ENCODE results near the gene IFT27. TPM values are rescaled to one million over a fixed set of nuclear protein-coding genes. Genes with fewer than 3 reads are reported as not detected.

IFT27 gene
- total and polyA plus RNA-seq, 12 donors: 19.6 to 63.6 (median 26.3) TPM

- Histone ChIP-seq H3K27me3 (peaks cover 0 to 63% (median 38%) of the 10 kb centered on the region in 7 donors), H3K36me3 (no peaks in the 10 kb centered on the region), H3K27ac (no peak overlapping the region), H3K4me3 (no peak overlapping the region), H3K4me1 (peaks cover 0 to 3% (median 0%) of the 10 kb centered on the region in 9 donors), H3K9me3 (no peaks in the 10 kb centered on the region)
- DNase-seq (no peak), ATAC-seq (no peak)
- TF ChIP-seq CTCF (IDR thresholded peaks at IDR 0.05): no peak
- WGBS, 2 donors: 75 to 76% methylated on average over 7 of the region's 7 CpGs
- intact Hi-C loops (cut with DNase I): no loop called here
Observed at GRCh38 chr22:36729321-36729720, 46.6 kb downstream of the IFT27 start.

- ATAC-seq: no peak
- Histone ChIP-seq H3K27me3 (peaks cover 0 to 69% (median 46%) of the 10 kb centered on the region in 7 donors), H3K4me1 (no peaks in the 10 kb centered on the region), H3K27ac (no peak overlapping the region), H3K9me3 (no peaks in the 10 kb centered on the region), H3K4me3 (no peak overlapping the region), H3K36me3 (no peaks in the 10 kb centered on the region)
- DNase-seq: no peak
- 74 to 75% methylated on average over 5 of the region's 5 CpGs for WGBS, 2 donors
- intact Hi-C loops (cut with DNase I): no loop called here
- TF ChIP-seq CTCF (IDR thresholded peaks at IDR 0.05): no peak
Observed at GRCh38 chr22:36728505-36728904, 47.4 kb downstream of the IFT27 start.

DNA sequence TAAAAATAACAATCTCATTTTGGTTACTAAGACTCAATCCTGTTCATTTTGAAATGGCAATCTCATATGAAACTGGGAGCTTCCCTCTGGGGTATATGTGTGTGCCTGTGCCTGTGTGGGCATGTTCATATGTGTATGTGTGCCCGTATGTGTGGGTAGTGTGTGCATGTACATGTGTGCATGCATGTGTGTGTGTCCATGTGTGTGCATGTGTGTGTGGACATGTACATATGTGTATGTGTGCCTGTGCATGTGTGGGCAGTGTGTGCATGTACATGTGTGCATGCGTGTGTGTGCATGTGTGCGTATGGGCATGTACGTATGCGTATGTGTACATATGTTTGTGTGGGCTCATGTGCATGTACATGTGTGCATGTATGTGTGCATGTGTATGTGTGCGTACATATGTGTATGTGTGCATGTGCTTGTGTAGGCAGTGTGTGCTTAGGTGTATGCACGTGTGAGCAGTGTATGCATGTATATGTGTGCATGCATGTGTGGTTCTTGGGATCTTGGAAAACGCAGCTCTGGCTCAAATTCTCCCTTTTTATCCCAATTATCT is 47.9 kb downstream of the IFT27 start:
- no peak overlapping the region for H3K4me3 ChIP-seq
- WGBS, 2 donors: 76 to 85% methylated on average over 8 of the region's 8 CpGs
- intact Hi-C loops (cut with DNase I): no loop called here
- no peak overlapping the region for H3K27ac ChIP-seq
- peaks cover 0 to 71% (median 50%) of the 10 kb centered on the region in 7 donors for H3K27me3 ChIP-seq
- no peaks in the 10 kb centered on the region for H3K36me3 ChIP-seq
- no peak for DNase-seq
- H3K9me3 ChIP-seq: no peaks in the 10 kb centered on the region
- no peak for ATAC-seq
- no peak for TF ChIP-seq CTCF (IDR thresholded peaks at IDR 0.05)
- no peaks in the 10 kb centered on the region for H3K4me1 ChIP-seq

DNA sequence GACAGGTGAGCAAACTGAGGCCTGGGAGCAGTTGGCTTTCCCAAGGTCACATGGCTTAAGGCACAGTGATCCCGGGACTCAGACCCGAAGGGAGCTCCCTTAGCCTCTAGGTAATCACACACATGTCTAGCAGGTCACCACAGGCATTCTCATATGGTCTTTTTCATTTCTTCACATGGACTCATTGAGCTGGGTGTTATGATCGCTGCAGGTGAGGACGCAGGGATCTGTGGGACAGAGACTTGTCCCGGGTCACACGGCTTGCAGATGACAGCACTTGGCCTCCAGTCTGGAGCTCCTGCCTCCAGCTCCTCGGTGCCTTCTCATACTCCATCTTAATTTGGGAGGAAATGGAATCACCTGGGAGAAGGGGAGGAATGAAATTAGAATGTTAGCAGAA is 48.8 kb downstream of the IFT27 start:
- intact Hi-C loops (cut with DNase I): no loop called here
- no peak for DNase-seq
- Histone ChIP-seq H3K27me3 (peaks cover 0 to 73% (median 54%) of the 10 kb centered on the region in 7 donors), H3K4me1 (no peaks in the 10 kb centered on the region), H3K4me3 (no peak overlapping the region), H3K36me3 (no peaks in the 10 kb centered on the region), H3K9me3 (no peaks in the 10 kb centered on the region), H3K27ac (no peak overlapping the region)
- ATAC-seq: no peak
- 76 to 84% methylated on average over 7 of the region's 7 CpGs for WGBS, 2 donors
- no peak for TF ChIP-seq CTCF (IDR thresholded peaks at IDR 0.05)

All from heart right ventricle (tissue), 16 donors.